Activated B cell treated with CpG ODN at 0.5 μM for 24 hours (primary cell): ENCODE measurements around the gene LDHA. TPM values are rescaled to one million over a fixed set of nuclear protein-coding genes. Genes with fewer than 3 reads are reported as not detected.

Experiments
- ATAC-seq: fragments of 200-7000 bp; cut with Tn5 transposase; one replicate; pipeline ENCODE4 v1.10.0; 2021; ENCODE audit warnings: low read depth, mild to moderate bottlenecking, moderate library complexity
- CTCF ChIA-PET: fragments of 350-600 bp; sonication (Branson Sonifier 250); formaldehyde crosslinking; loops from one replicate; lab custom pipeline; 2021; ENCODE audit warnings: antibody characterized with exemption; lab: Charles Lee
- POLR2A ChIA-PET: fragments of 350-600 bp; sonication (Branson Sonifier 250); formaldehyde crosslinking; loops from one replicate; lab custom pipeline; 2021; ENCODE audit warnings: antibody characterized with exemption; lab: Charles Lee
- DNase-seq: peaks from one replicate; pipeline ENCODE4 v3.0.0; 2022
- H3K27ac Mint-ChIP-seq: one replicate; pipeline ENCODE4 v1.8.0; 2020; ENCODE audit warnings: mixed read lengths
- H3K27me3 Mint-ChIP-seq: one replicate; pipeline ENCODE4 v1.8.0; 2021; ENCODE audit warnings: mixed read lengths
- H3K36me3 Mint-ChIP-seq: one replicate; pipeline ENCODE4 v1.8.0; 2021; ENCODE audit warnings: low read depth, mixed read lengths
- H3K4me1 Mint-ChIP-seq: one replicate; pipeline ENCODE4 v1.8.0; 2021; ENCODE audit warnings: mixed read lengths
- H3K4me3 Mint-ChIP-seq: one replicate; pipeline ENCODE4 v1.8.0; 2020; ENCODE audit warnings: mild to moderate bottlenecking, mixed read lengths
- H3K9me3 Mint-ChIP-seq: one replicate; pipeline ENCODE4 v1.8.0; 2020; ENCODE audit warnings: mixed read lengths
- intact Hi-C: fragments of 100-400 bp; cut with micrococcal nuclease; formaldehyde crosslinking; loops from one replicate; pipeline ENCODE4 v1.15.1; 2024
- total RNA-seq: library from RNA; stranded (reverse); gene quantifications from 2 replicates; pipeline ENCODE4 v1.2.3, GENCODE V29; 2022
- TF ChIP-seq, protein P1 (sequence below): fragments of 200-600 bp; IDR thresholded peaks from one replicate; pipeline ENCODE4 v1.8.0; 2022; ENCODE audit warnings: antibody characterized with exemption, mild to moderate bottlenecking

LDHA gene
- total RNA-seq, 1 donor from 2014 or later, result 282 TPM

DNA sequence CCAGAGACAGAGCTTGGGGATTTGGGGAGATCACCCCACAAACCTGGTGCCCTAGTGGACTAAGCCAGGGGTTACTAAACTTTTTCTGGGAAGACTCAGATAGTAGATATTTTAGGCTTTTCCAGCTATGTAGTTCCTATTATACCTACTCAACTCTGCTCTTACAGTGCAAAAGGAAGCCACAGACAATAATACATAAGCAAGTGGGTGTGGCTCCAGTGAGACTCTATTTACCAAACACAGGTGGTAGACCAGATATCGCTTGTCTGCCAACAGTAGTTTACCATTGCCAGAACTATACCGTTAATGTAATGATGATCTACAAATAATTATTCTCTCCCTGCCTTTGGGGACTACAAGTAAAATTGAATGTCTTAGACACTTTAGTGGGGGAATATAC lies 24.7 kb downstream of the LDHA start:
- ChIA-PET POLR2A (no interaction called here), CTCF (no interaction called here)
- Mint-ChIP-seq H3K4me3 (no peak overlapping the region), H3K9me3 (no peaks in the 10 kb centered on the region), H3K36me3 (no peaks in the 10 kb centered on the region), H3K4me1 (no peaks in the 10 kb centered on the region), H3K27me3 (peaks cover 2% of the 10 kb centered on the region), H3K27ac (no peak overlapping the region)
- ATAC-seq (no peak), DNase-seq (no peak)
- intact Hi-C loops, result no loop called here
- TF ChIP-seq, protein P1, sequence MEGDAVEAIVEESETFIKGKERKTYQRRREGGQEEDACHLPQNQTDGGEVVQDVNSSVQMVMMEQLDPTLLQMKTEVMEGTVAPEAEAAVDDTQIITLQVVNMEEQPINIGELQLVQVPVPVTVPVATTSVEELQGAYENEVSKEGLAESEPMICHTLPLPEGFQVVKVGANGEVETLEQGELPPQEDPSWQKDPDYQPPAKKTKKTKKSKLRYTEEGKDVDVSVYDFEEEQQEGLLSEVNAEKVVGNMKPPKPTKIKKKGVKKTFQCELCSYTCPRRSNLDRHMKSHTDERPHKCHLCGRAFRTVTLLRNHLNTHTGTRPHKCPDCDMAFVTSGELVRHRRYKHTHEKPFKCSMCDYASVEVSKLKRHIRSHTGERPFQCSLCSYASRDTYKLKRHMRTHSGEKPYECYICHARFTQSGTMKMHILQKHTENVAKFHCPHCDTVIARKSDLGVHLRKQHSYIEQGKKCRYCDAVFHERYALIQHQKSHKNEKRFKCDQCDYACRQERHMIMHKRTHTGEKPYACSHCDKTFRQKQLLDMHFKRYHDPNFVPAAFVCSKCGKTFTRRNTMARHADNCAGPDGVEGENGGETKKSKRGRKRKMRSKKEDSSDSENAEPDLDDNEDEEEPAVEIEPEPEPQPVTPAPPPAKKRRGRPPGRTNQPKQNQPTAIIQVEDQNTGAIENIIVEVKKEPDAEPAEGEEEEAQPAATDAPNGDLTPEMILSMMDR, result no peak

DNA sequence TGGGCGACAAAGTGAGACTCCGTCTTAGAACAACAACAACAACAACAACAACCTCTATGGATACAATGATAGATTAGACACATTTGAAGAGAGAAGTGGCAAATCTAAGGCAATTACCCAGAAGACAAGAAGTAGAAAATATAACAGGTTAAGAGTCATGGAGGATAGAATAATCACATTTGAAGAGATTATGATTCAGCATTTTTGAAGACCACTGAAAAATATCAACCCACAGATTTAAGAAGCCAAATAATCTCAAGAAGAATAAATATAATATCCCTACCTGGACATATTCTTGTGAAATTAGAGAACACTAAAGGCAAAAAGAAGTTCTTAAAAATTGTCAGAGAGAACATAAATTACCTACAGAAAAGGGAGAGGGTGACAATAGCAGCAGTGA lies 25.7 kb downstream of the LDHA start:
- H3K9me3 Mint-ChIP-seq, result no peaks in the 10 kb centered on the region
- intact Hi-C loops, result no loop called here
- no peaks in the 10 kb centered on the region for H3K36me3 Mint-ChIP-seq
- ATAC-seq (no peak), DNase-seq (no peak)
- TF ChIP-seq, protein P1, result no peak
- no peak overlapping the region for H3K4me3 Mint-ChIP-seq
- CTCF ChIA-PET, result no interaction called here
- peaks cover 2% of the 10 kb centered on the region for H3K27me3 Mint-ChIP-seq
- H3K4me1 Mint-ChIP-seq, result no peaks in the 10 kb centered on the region
- no peak overlapping the region for H3K27ac Mint-ChIP-seq
- POLR2A ChIA-PET, result no interaction called here

DNA sequence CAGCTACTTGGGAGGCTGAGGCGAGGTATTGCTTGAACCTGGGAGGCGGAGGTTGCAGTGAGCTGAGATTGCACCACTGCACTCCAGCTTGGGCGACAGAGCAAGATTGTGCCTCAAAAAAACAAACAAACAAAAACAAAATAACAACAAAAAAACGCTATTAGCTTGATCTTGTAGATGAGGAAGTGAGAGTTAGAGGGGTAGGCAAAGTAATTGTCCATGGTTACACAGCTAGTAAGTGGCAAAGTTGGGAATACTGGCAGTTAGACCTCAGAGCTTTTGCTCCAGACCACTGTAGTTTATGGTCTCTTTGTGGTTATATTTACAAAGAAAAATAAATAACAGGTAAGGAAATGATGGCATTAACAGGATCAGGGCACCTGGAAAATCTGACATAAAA lies 32.9 kb downstream of the LDHA start:
- intact Hi-C loops, result no loop called here
- DNase-seq (no peak), ATAC-seq (no peak)
- Mint-ChIP-seq H3K4me3 (no peak overlapping the region), H3K4me1 (no peaks in the 10 kb centered on the region), H3K9me3 (no peaks in the 10 kb centered on the region), H3K27me3 (peaks cover 2% of the 10 kb centered on the region), H3K36me3 (no peaks in the 10 kb centered on the region), H3K27ac (no peak overlapping the region)
- TF ChIP-seq, protein P1, result no peak
- CTCF ChIA-PET, result interaction anchor here (0.8 kb wide), 1 partner anchor 312 kb away, joined by 3 read pairs; no protein-coding TSS in a partner anchor
- POLR2A ChIA-PET, result interaction anchor here (1.2 kb wide), 1 partner anchor 33 kb away, joined by 6 read pairs; the partner anchor contains the start of gene LDHA

DNA sequence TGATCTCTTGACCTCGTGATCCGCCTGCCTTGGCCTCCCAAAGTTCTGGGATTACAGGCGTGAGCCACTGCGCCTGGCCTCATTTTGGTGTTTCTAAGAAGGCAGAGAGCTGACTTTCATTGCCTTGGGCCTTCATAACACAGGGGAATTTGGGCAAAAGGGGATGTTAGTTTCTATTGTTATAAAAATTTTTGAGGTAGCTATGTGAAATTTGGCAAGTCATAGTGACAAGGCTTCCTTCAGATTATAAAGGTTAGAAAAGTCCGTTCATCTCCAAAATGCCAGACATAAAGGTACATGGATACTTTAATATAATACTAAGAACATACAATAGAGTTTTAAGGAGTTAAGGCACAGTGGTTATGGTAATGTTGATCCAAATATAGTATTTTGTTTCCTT lies 35.0 kb downstream of the LDHA start:
- CTCF ChIA-PET, result no interaction called here
- H3K27me3 Mint-ChIP-seq, result no peaks in the 10 kb centered on the region
- no peak overlapping the region for H3K27ac Mint-ChIP-seq
- no peaks in the 10 kb centered on the region for H3K9me3 Mint-ChIP-seq
- intact Hi-C loops, result no loop called here
- TF ChIP-seq, protein P1, result no peak
- no peak overlapping the region for H3K4me3 Mint-ChIP-seq
- ATAC-seq (no peak), DNase-seq (no peak)
- no peaks in the 10 kb centered on the region for H3K36me3 Mint-ChIP-seq
- no peaks in the 10 kb centered on the region for H3K4me1 Mint-ChIP-seq
- POLR2A ChIA-PET, result interaction anchor here (0.6 kb wide), 1 partner anchor 149 kb away, joined by 4 read pairs; no protein-coding TSS in a partner anchor

DNA sequence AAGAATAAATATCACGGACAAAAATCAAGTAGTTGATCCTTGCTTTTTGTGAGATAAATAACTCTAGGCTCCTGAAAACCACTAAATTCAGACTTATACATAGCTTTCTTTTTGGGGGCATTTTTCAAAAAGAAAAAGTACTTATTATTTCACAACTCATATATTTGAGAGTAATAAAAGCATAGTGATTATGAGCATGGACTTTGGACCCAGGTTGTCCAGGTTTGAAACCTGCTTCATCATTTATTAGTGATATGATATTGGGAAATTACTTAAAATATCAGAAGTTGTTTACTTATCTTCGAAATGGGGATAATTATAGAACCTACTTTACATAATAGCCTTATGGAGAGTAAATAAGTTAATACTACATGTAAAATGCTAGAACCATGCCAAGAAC lies 44.3 kb downstream of the LDHA start:
- Mint-ChIP-seq H3K27ac (no peak overlapping the region), H3K4me3 (no peak overlapping the region), H3K27me3 (no peaks in the 10 kb centered on the region), H3K36me3 (no peaks in the 10 kb centered on the region), H3K9me3 (no peaks in the 10 kb centered on the region), H3K4me1 (no peaks in the 10 kb centered on the region)
- intact Hi-C loops, result no loop called here
- CTCF ChIA-PET, result no interaction called here
- DNase-seq, result no peak
- TF ChIP-seq, protein P1, result no peak
- POLR2A ChIA-PET, result no interaction called here
- no peak for ATAC-seq
